DND-41 (cell line): Measurements from ENCODE around the gene SLC2A14.
"Not testable (repeated sequence)": the region's sequence is repeated elsewhere in the genome, so short reads cannot be mapped to it uniquely, and the experiment has no call there.

Source experiments
- ATAC-seq: fragments of 200-7000 bp; cut with Tn5 transposase; 3 replicates; pipeline ENCODE4 v1.9.1; 2021; ENCODE audit warnings: low read depth; ENCODE audit not compliant: insufficient read depth
- DNase-seq: peaks from one replicate; pipeline ENCODE4 v3.0.0-alpha.2; 2020
- H2AFZ ChIP-seq: 2 replicates; pipeline ENCODE4 v1.6.0; 2012; ENCODE audit warnings: low read depth, low read length
- H3K27ac ChIP-seq: 2 replicates; pipeline ENCODE4 v1.5.1; 2012; ENCODE audit warnings: low read length, inconsistent platforms
- H3K27me3 ChIP-seq: fragments of 200-600 bp; sonication (generic); 2 replicates; pipeline ENCODE4 v1.6.0; 2012; ENCODE audit warnings: low read length, mild to moderate bottlenecking, inconsistent platforms; ENCODE audit not compliant: insufficient read depth, poor library complexity
- H3K36me3 ChIP-seq: 2 replicates; pipeline ENCODE4 v1.5.1; 2012; ENCODE audit warnings: low read length, inconsistent platforms; ENCODE audit not compliant: insufficient read depth
- H3K4me1 ChIP-seq: 2 replicates; pipeline ENCODE4 v1.5.1; 2012; ENCODE audit warnings: mild to moderate bottlenecking, low read length; ENCODE audit not compliant: insufficient read depth
- H3K4me2 ChIP-seq: 2 replicates; pipeline ENCODE4 v1.6.0; 2012; ENCODE audit warnings: mild to moderate bottlenecking, moderate library complexity, low read length, inconsistent platforms; ENCODE audit not compliant: insufficient read depth
- H3K4me3 ChIP-seq, 2 experiments: fragments of 200-600 bp in 1 of 2; shearing (Covaris generic) in 1 of 2; 2 replicates each; pipeline ENCODE4 v1.5.1; 2012 to 2016; ENCODE audit warnings: inconsistent platforms in 2 of 2, low read length in 2 of 2, mild to moderate bottlenecking in 2 of 2, low read depth in 1 of 2, moderate library complexity in 1 of 2
- H3K79me2 ChIP-seq: 2 replicates; pipeline ENCODE4 v1.6.0; 2012; ENCODE audit warnings: low read length, inconsistent platforms; ENCODE audit not compliant: insufficient read depth
- H3K9ac ChIP-seq: 2 replicates; pipeline ENCODE4 v1.6.0; 2012; ENCODE audit warnings: low read depth, mild to moderate bottlenecking, inconsistent platforms, low read length, moderate library complexity
- H3K9me3 ChIP-seq: 2 replicates; pipeline ENCODE4 v1.5.1; 2012; ENCODE audit warnings: low read length, moderate library complexity, mild to moderate bottlenecking, inconsistent platforms; ENCODE audit not compliant: insufficient read depth, severe bottlenecking
- H4K20me1 ChIP-seq: 2 replicates; pipeline ENCODE4 v1.6.0; 2012; ENCODE audit warnings: low read length; ENCODE audit not compliant: insufficient read depth
- CTCF ChIP-seq: IDR thresholded peaks from 2 replicates; pipeline ENCODE4 v1.5.1; 2012; ENCODE audit warnings: borderline replicate concordance, low read length, moderate library complexity, mild to moderate bottlenecking; ENCODE audit not compliant: poor library complexity, severe bottlenecking; ENCODE audit errors: extremely low read depth
- EZH2 ChIP-seq: IDR thresholded peaks from 3 replicates; pipeline ENCODE4 v1.6.1; 2012; ENCODE audit warnings: borderline replicate concordance, low read depth, mild to moderate bottlenecking, moderate library complexity, low read length, inconsistent platforms; ENCODE audit not compliant: severe bottlenecking

SLC2A14 gene

DNA sequence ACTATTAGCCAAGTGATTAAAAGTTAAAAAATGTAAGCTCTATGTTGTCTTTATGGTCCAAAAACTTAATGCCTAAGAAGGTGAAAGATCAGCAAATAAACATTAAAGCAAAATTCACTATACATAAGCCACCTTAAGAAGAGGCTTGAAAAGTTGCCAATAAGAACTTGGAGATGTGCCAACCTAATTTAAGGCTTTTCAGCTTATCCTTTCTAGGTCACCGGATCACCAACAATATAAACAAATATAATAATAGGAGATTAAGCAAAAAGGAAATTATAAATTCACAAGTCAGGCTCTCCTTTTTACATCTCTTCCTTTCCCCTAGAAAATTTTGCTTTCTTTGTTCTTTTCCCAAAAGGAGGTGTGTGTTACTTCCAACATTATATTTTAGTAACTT is 32.4 kb upstream of the SLC2A14 start:
- Histone ChIP-seq H3K27ac (no peak overlapping the region), H2AFZ (no peak overlapping the region), H3K79me2 (no peaks in the 10 kb centered on the region), H3K4me2 (no peak overlapping the region), H3K27me3 (no peaks in the 10 kb centered on the region), H3K36me3 (no peaks in the 10 kb centered on the region), H3K9me3 (no peaks in the 10 kb centered on the region), H4K20me1 (no peaks in the 10 kb centered on the region), H3K9ac (no peak overlapping the region), H3K4me1 (no peaks in the 10 kb centered on the region), H3K4me3 (no peak overlapping the region)
- TF ChIP-seq EZH2 (no peak), CTCF (no peak)
- ATAC-seq = no peak
- DNase-seq = no peak

- not testable (repeated sequence) for H2AFZ ChIP-seq, DNase-seq, H3K4me3 ChIP-seq, H3K9ac ChIP-seq, H3K79me2 ChIP-seq, H3K4me1 ChIP-seq, H3K9me3 ChIP-seq, H3K4me2 ChIP-seq, ATAC-seq, H3K27me3 ChIP-seq, H4K20me1 ChIP-seq, H3K27ac ChIP-seq, H3K36me3 ChIP-seq
Measured at GRCh38 chr12:7902416-7902815, 29.7 kb upstream of the SLC2A14 start.

DNA sequence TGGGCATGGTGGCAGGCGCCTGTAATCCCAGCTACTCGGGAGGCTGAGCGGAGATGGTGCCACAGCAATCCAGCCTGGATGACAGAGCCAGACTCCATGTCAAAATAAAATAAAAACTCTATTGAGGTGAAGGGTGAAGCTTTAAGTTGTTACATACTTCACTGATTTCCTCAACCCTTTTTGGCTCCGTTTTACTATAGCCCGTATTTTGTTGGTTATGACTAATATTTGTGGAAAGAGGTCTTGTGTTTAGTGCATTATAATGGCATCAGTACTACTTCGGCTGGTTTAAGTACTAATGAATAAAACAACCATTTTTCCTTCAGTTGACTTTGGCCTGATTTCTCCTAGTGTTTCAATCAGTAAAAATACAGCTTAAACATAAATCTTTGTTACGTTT is 27.0 kb upstream of the SLC2A14 start:
- Histone ChIP-seq H3K9ac (no peak overlapping the region), H3K4me1 (no peaks in the 10 kb centered on the region), H3K36me3 (no peaks in the 10 kb centered on the region), H4K20me1 (no peaks in the 10 kb centered on the region), H2AFZ (no peak overlapping the region), H3K27ac (no peak overlapping the region), H3K4me3 (no peak overlapping the region), H3K4me2 (no peak overlapping the region), H3K9me3 (no peaks in the 10 kb centered on the region), H3K27me3 (no peaks in the 10 kb centered on the region), H3K79me2 (no peaks in the 10 kb centered on the region)
- ATAC-seq = no peak
- no peak for DNase-seq
- TF ChIP-seq EZH2 = no peak
- TF ChIP-seq CTCF = no peak

GRCh38 chr12:7896726-7897125 is 24.0 kb upstream of the SLC2A14 start:
- not testable (repeated sequence) for H3K4me1 ChIP-seq, H3K4me2 ChIP-seq, ATAC-seq, H3K9ac ChIP-seq, DNase-seq, H3K27me3 ChIP-seq, H3K36me3 ChIP-seq, H3K9me3 ChIP-seq, H3K79me2 ChIP-seq, H2AFZ ChIP-seq, H3K4me3 ChIP-seq, H3K27ac ChIP-seq, H4K20me1 ChIP-seq
